HL-60 (cell line): ENCODE measurements around the gene CYP4F2.

Experiments
- DNase-seq, 2 experiments: peaks; one replicate each; pipeline ENCODE4 v3.0.0-alpha.2; 2010 to 2020; ENCODE audit warnings: low read depth in 1 of 2, low spot score in 1 of 2
- H3K27ac ChIP-seq: fragments of 250-450 bp; sonication (Bioruptor Pico); replicated peaks from 2 replicates; pipeline ENCODE4 v1.5.1; 2020; ENCODE audit warnings: mild to moderate bottlenecking, moderate library complexity
- H3K27me3 ChIP-seq: fragments of 250-450 bp; sonication (Bioruptor Pico); 2 replicates; pipeline ENCODE4 v1.5.1; 2021; ENCODE audit warnings: mild to moderate bottlenecking, moderate library complexity; ENCODE audit not compliant: insufficient read depth, poor library complexity, severe bottlenecking
- H3K4me3 ChIP-seq: replicated peaks from 2 replicates; pipeline ENCODE4 v1.5.1; 2011; ENCODE audit warnings: mild to moderate bottlenecking, control low read depth, low read length; ENCODE audit not compliant: insufficient read depth
- GABPA ChIP-seq: IDR thresholded peaks from 2 replicates; pipeline ENCODE4 v1.6.1; 2012; ENCODE audit warnings: low read depth
- POLR2AphosphoS5 ChIP-seq: IDR thresholded peaks from 2 replicates; pipeline ENCODE4 v1.6.1; 2012; ENCODE audit warnings: low read depth
- SPI1 ChIP-seq: IDR thresholded peaks from 2 replicates; pipeline ENCODE4 v1.6.1; 2012; ENCODE audit warnings: low read depth, mild to moderate bottlenecking, borderline replicate concordance
- TF ChIP-seq, protein P1 (sequence below): IDR thresholded peaks from 2 replicates; pipeline ENCODE4 v1.6.1; 2012; ENCODE audit warnings: low read depth; ENCODE audit not compliant: insufficient replicate concordance
- TF ChIP-seq, protein P2 (sequence below): IDR thresholded peaks from one replicate; pipeline ENCODE4 v1.5.1; 2011; ENCODE audit warnings: low read length, control low read depth, inconsistent platforms; ENCODE audit not compliant: insufficient read depth

The CYP4F2 gene

DNA sequence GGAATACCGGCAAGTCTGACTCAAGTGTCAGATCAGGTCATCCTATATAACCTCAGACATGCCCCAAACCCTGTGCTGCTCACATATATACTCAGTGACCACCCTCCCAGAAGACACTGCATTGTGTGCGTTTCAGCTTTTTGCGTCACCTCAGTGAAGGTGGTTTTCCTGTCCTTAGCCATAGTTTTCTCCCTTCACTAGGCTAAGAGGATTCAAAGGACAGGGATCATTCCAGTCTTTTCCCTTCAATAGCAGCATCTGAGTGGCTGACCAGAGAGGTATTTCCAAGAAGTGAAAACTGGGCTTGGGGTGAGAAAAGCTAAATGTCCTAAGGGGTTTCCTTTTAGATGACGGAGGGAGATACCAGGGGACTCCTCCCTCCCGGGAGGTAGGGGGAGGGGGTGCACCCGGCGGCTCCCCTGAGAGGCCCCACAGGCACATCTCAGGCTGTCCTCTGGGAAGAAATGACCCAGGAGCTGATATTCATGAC lies 69.7 kb downstream of the CYP4F2 start:
- Histone ChIP-seq H3K4me3 (no peak overlapping the region), H3K27ac (no peak overlapping the region)
- TF ChIP-seq, protein P1, sequence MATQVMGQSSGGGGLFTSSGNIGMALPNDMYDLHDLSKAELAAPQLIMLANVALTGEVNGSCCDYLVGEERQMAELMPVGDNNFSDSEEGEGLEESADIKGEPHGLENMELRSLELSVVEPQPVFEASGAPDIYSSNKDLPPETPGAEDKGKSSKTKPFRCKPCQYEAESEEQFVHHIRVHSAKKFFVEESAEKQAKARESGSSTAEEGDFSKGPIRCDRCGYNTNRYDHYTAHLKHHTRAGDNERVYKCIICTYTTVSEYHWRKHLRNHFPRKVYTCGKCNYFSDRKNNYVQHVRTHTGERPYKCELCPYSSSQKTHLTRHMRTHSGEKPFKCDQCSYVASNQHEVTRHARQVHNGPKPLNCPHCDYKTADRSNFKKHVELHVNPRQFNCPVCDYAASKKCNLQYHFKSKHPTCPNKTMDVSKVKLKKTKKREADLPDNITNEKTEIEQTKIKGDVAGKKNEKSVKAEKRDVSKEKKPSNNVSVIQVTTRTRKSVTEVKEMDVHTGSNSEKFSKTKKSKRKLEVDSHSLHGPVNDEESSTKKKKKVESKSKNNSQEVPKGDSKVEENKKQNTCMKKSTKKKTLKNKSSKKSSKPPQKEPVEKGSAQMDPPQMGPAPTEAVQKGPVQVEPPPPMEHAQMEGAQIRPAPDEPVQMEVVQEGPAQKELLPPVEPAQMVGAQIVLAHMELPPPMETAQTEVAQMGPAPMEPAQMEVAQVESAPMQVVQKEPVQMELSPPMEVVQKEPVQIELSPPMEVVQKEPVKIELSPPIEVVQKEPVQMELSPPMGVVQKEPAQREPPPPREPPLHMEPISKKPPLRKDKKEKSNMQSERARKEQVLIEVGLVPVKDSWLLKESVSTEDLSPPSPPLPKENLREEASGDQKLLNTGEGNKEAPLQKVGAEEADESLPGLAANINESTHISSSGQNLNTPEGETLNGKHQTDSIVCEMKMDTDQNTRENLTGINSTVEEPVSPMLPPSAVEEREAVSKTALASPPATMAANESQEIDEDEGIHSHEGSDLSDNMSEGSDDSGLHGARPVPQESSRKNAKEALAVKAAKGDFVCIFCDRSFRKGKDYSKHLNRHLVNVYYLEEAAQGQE, result no peak
- TF ChIP-seq, protein P2, sequence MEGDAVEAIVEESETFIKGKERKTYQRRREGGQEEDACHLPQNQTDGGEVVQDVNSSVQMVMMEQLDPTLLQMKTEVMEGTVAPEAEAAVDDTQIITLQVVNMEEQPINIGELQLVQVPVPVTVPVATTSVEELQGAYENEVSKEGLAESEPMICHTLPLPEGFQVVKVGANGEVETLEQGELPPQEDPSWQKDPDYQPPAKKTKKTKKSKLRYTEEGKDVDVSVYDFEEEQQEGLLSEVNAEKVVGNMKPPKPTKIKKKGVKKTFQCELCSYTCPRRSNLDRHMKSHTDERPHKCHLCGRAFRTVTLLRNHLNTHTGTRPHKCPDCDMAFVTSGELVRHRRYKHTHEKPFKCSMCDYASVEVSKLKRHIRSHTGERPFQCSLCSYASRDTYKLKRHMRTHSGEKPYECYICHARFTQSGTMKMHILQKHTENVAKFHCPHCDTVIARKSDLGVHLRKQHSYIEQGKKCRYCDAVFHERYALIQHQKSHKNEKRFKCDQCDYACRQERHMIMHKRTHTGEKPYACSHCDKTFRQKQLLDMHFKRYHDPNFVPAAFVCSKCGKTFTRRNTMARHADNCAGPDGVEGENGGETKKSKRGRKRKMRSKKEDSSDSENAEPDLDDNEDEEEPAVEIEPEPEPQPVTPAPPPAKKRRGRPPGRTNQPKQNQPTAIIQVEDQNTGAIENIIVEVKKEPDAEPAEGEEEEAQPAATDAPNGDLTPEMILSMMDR, result no peak
- no peak for TF ChIP-seq SPI1
- TF ChIP-seq GABPA, result no peak
- TF ChIP-seq POLR2AphosphoS5, result no peak

More for the DNA sequence above, 69.7 kb downstream of the CYP4F2 start:
- no peaks in the 10 kb centered on the region for H3K27me3 ChIP-seq
- DNase-seq, result no peak
